Right atrium auricular region (tissue), 2 donors: ENCODE data around the gene CTNND2. TPM values are rescaled to one million over a fixed set of nuclear protein-coding genes. Genes with fewer than 3 reads are reported as not detected.

ENCODE experiments used
- DNase-seq: peaks from one replicate; pipeline ENCODE4 v3.0.0-alpha.2; 2019; ENCODE audit warnings: low spot score
- H3K27ac ChIP-seq, 2 donors: fragments of 200-600 bp; sonication (generic); 1 replicate in 1 of 2; 2 replicates in 1 of 2; pipeline ENCODE4 v1.5.1; 2016 to 2019
- H3K27me3 ChIP-seq, 2 donors: fragments of 200-600 bp; sonication (generic); one replicate each; pipeline versions ENCODE4 v1.5.1 to v1.6.0; 2017 to 2019
- H3K36me3 ChIP-seq: fragments of 200-600 bp; sonication (generic); one replicate; pipeline ENCODE4 v1.5.1; 2016
- H3K4me1 ChIP-seq, 2 donors: fragments of 200-600 bp; sonication (generic); one replicate each; pipeline versions ENCODE4 v1.5.1 to v1.6.0; 2017 to 2019
- H3K4me3 ChIP-seq, 2 donors: fragments of 200-600 bp; sonication (generic); 1 replicate in 1 of 2; 2 replicates in 1 of 2; pipeline ENCODE4 v1.5.1; 2017 to 2019; ENCODE audit warnings: mild to moderate bottlenecking in 1 of 2, moderate library complexity in 1 of 2
- H3K9me3 ChIP-seq, 2 donors: fragments of 200-600 bp; sonication (generic); one replicate each; pipeline ENCODE4 v1.5.1; 2019
- total RNA-seq, 2 donors: library from RNA; depleted of rRNA; stranded (reverse); fragments of >200 nt; gene quantifications; one replicate each; pipeline ENCODE4 v1.1.0, GENCODE V29; 2016
- TF ChIP-seq, protein P1 (sequence below), 2 donors: fragments of 200-600 bp; sonication (generic); IDR thresholded peaks; one replicate each; pipeline ENCODE4 v1.5.1; 2019; ENCODE audit warnings: antibody characterized with exemption in 2 of 2

The CTNND2 gene
- total RNA-seq, 2 donors from 2014 or later, result 8.6 to 9.0 TPM

DNA sequence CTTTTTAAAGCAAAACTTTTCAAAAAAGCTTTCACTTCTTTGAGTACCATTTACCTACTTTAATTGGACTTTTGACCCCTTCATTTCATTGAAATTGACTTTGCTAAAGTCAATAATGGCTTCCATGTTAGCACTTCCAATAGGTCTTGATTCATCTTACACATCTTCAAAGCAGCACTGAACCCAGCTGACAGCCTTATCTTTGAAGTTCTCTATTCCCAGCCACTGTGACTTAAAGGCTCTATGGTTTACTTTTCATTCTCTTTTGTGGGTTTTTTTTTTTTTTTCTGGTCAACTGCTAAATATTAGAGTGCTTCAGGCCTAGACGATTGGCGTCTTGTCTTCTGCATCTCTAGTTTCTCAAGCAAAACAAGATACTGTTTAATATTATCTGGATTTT, 385.0 kb downstream of the CTNND2 start:
- DNase-seq, result no peak

DNA sequence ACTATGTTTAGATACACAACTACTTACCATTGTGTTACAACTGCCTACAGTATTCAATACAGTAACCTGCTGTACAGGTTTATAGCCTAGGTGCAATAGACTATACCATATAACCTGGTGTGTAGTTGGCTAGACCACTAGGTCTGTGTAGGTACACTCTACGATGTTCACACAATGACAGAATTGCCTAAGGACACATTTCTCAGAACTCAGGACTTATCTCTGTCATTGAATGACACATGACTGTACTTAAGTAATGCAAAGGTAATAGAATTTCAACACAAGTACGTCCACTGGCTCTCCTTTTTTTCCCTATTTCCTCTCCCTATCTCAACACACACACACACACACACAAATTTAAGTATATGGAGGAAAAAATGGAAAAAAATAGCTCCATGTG, 385.6 kb downstream of the CTNND2 start:
- TF ChIP-seq, protein P1, sequence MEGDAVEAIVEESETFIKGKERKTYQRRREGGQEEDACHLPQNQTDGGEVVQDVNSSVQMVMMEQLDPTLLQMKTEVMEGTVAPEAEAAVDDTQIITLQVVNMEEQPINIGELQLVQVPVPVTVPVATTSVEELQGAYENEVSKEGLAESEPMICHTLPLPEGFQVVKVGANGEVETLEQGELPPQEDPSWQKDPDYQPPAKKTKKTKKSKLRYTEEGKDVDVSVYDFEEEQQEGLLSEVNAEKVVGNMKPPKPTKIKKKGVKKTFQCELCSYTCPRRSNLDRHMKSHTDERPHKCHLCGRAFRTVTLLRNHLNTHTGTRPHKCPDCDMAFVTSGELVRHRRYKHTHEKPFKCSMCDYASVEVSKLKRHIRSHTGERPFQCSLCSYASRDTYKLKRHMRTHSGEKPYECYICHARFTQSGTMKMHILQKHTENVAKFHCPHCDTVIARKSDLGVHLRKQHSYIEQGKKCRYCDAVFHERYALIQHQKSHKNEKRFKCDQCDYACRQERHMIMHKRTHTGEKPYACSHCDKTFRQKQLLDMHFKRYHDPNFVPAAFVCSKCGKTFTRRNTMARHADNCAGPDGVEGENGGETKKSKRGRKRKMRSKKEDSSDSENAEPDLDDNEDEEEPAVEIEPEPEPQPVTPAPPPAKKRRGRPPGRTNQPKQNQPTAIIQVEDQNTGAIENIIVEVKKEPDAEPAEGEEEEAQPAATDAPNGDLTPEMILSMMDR (IDR thresholded peaks at IDR 0.05), result no peak
- no peaks in the 10 kb centered on the region for H3K36me3 ChIP-seq
- no peak overlapping the region for H3K27ac ChIP-seq
- no peaks in the 10 kb centered on the region for H3K9me3 ChIP-seq
- no peaks in the 10 kb centered on the region for H3K4me1 ChIP-seq
- no peaks in the 10 kb centered on the region for H3K27me3 ChIP-seq
- no peak overlapping the region for H3K4me3 ChIP-seq
- no peak for DNase-seq

More for the DNA sequence above, 385.0 kb downstream of the CTNND2 start:
- TF ChIP-seq, protein P1 (IDR thresholded peaks at IDR 0.05), result no peak
- no peaks in the 10 kb centered on the region for H3K9me3 ChIP-seq
- H3K27ac ChIP-seq, result no peak overlapping the region
- no peak overlapping the region for H3K4me3 ChIP-seq
- no peaks in the 10 kb centered on the region for H3K4me1 ChIP-seq
- no peaks in the 10 kb centered on the region for H3K36me3 ChIP-seq
- H3K27me3 ChIP-seq, result no peaks in the 10 kb centered on the region

DNA sequence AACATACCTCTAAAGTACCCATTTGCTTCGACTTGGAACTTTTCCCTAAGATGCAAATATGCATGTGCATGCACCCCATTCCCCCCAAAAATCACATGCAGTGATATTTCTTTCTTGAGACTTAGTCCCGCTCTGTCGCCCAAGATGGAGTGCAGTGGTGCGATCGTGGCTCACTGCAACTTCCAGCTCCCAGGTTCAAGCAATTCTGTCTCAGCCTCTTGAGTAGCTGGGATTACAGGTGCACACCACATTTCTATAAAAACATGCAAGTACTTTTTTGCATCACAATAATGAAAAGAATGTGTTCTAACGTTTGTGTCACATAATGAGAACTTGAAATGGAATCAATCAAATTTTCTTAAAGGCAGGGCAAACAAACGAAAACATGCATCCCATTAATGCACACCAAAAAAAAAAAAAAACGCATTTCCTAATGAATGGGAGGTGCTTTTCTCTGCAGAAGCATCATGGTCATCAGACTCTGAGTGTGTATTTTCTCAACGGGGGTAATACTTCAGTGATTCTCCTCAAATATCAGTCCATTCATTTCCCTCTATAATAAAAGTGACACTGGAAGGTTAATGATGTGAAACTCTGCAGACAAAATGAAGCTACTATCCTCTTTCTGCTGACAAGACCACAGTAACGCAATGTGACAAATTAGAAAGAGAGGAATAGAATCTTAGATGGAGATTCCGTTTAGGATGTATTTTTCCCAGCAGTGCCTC, 389.4 kb downstream of the CTNND2 start:
- Histone ChIP-seq H3K27ac (no peak overlapping the region), H3K27me3 (no peaks in the 10 kb centered on the region), H3K36me3 (no peaks in the 10 kb centered on the region), H3K9me3 (no peaks in the 10 kb centered on the region), H3K4me1 (no peaks in the 10 kb centered on the region), H3K4me3 (no peak overlapping the region)
- no peak for DNase-seq
- TF ChIP-seq, protein P1 (IDR thresholded peaks at IDR 0.05), result no peak

DNA sequence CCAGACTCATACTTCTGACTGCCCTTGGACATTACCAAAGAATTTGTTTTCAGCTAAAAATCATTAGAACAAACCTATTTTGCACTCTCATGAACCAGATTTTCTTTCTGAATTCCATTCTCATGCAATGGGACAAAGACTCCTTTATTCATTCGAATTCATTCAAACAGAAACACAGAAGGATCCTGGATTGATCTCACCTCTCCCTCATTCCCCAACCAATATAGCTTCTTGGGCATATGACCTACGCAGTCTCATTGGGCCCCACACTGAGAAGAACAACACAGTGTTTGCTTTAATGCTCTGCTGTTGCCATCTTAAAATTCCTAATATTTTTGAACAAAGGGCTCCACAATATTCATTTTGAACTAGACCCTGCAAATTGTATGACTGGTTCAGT, 392.4 kb downstream of the CTNND2 start:
- no peak for DNase-seq
- no peaks in the 10 kb centered on the region for H3K36me3 ChIP-seq
- no peaks in the 10 kb centered on the region for H3K4me1 ChIP-seq
- H3K27me3 ChIP-seq, result no peaks in the 10 kb centered on the region
- no peak overlapping the region for H3K4me3 ChIP-seq
- TF ChIP-seq, protein P1 (IDR thresholded peaks at IDR 0.05), result no peak
- no peak overlapping the region for H3K27ac ChIP-seq
- no peaks in the 10 kb centered on the region for H3K9me3 ChIP-seq

DNA sequence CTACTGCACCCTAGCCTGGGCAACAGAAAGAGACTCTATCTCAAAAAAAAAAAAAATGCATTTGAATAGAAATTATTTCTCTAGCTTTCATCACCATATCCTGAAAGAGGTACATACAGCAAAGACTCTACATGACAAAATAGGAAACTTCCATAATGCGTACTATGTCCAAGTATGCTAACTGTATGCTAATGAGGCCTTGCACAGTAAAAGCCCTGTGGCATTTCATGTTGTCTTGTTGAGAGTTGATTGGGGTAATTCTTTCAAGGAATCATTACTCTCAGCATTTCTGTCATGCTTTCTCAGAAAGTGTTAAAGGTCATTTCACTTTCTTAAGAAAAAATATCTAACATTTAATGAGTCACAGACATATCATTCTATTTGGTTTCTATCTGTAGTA, 393.4 kb downstream of the CTNND2 start:
- DNase-seq, result no peak
- H3K4me1 ChIP-seq, result no peaks in the 10 kb centered on the region
- no peaks in the 10 kb centered on the region for H3K27me3 ChIP-seq
- H3K9me3 ChIP-seq, result no peaks in the 10 kb centered on the region
- H3K27ac ChIP-seq, result no peak overlapping the region
- H3K36me3 ChIP-seq, result no peaks in the 10 kb centered on the region
- TF ChIP-seq, protein P1 (IDR thresholded peaks at IDR 0.05), result no peak
- H3K4me3 ChIP-seq, result no peak overlapping the region

DNA sequence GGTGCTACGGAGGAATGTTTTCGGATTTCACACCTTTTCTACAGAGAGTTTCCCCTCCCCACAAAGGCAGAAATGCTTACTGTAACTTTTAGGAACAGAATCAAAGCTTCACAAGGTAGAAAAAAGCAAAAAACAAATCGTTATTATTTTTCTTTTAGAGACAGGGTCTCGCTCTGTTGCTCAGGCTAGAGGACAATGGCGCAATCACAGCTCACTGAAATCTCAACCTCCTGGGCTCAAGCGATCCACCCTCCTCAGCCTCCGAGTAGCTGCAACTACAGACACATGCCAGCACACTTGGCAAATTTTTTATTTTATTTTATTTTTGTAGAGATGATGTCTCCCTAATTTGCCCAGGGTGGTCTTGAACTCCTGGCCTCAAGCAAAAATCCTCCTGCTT, 394.5 kb downstream of the CTNND2 start:
- H3K27me3 ChIP-seq, result no peaks in the 10 kb centered on the region
- TF ChIP-seq, protein P1 (IDR thresholded peaks at IDR 0.05), result no peak
- H3K4me1 ChIP-seq, result no peaks in the 10 kb centered on the region
- no peak overlapping the region for H3K27ac ChIP-seq
- no peaks in the 10 kb centered on the region for H3K9me3 ChIP-seq
- no peak overlapping the region for H3K4me3 ChIP-seq
- no peaks in the 10 kb centered on the region for H3K36me3 ChIP-seq
- no peak for DNase-seq
